Measurements from ENCODE around the gene TAF11L13. TPM values are rescaled to one million over a fixed set of nuclear protein-coding genes. Genes with fewer than 3 reads are reported as not detected.
"Not testable (repeated sequence)": the region's sequence is repeated elsewhere in the genome, so short reads cannot be mapped to it uniquely, and the experiment has no call there.

The TAF11L13 gene
- 5.3 TPM for total RNA-seq (ENCODE audit: insufficient read depth, low replicate concordance)

DNA sequence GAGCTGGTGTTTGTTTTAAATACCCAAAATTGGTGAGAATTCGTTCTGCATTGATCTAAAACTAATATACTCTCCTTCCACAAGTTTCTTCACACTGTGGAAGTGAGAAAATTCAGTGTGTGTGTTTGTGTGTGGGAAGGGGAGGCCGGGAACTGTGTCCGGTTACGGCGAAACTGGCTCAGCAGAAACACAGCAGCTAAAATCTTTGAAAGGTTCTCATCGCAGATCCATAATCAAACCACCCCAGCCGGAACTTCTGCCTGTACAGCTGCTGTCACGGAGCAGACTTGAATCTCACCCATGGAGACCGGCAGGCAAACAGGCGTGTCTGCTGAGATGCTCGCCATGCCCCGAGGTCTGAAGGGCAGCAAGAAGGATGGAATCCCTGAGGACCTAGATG is at the start of gene TAF11L13:
Gene TAF11L13, plus strand, starts transcription at position 301 of the 400 bp plus-strand sequence.
- DNase-seq (ENCODE audit: low spot score) = not testable (repeated sequence)

DNA sequence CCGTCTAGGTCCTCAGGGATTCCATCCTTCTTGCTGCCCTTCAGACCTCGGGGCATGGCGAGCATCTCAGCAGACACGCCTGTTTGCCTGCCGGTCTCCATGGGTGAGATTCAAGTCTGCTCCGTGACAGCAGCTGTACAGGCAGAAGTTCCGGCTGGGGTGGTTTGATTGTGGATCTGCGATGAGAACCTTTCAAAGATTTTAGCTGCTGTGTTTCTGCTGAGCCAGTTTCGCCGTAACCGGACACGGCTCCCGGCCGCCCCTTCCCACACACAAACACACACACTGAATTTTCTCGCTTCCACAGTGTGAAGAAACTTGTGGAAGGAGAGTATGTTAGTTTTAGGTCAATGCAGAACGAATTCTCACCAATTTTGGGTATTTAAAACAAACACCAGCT is 46.2 kb upstream of the TAF11L13 start, which contains the start of gene TAF11L7:
Gene TAF11L7, minus strand, starts transcription at position 101 of the 400 bp plus-strand sequence.
- DNase-seq (ENCODE audit: low spot score) = not testable (repeated sequence)

GRCh38 chr5:17590860-17591259 is 41.0 kb upstream of the TAF11L13 start, which contains the start of gene TAF11L8:
TSS of gene TAF11L8 (minus strand) at chr5:17590960.
- DNase-seq (ENCODE audit: low spot score) = not testable (repeated sequence)

DNA sequence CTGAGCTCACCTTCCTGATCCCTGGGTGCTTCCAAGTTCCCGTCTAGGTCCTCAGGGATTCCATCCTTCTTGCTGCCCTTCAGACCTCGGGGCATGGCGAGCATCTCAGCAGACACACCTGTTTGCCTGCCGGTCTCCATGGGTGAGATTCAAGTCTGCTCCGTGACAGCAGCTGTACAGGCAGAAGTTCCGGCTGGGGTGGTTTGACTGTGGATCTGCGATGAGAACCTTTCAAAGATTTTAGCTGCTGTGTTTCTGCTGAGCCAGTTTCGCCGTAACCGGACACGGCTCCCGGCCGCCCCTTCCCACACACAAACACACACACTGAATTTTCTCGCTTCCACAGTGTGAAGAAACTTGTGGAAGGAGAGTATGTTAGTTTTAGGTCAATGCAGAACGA is 37.6 kb upstream of the TAF11L13 start, which contains the start of gene TAF11L9:
Gene TAF11L9, minus strand, starts transcription at position 140 of the 400 bp plus-strand sequence.
- DNase-seq (ENCODE audit: low spot score) = not testable (repeated sequence)

DNA sequence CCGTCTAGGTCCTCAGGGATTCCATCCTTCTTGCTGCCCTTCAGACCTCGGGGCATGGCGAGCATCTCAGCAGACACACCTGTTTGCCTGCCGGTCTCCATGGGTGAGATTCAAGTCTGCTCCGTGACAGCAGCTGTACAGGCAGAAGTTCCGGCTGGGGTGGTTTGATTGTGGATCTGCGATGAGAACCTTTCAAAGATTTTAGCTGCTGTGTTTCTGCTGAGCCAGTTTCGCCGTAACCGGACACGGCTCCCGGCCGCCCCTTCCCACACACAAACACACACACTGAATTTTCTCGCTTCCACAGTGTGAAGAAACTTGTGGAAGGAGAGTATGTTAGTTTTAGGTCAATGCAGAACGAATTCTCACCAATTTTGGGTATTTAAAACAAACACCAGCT is 34.2 kb upstream of the TAF11L13 start, which contains the start of gene TAF11L10:
Gene TAF11L10, minus strand, starts transcription at position 101 of the 400 bp plus-strand sequence.
- DNase-seq (ENCODE audit: low spot score) = not testable (repeated sequence)

DNA sequence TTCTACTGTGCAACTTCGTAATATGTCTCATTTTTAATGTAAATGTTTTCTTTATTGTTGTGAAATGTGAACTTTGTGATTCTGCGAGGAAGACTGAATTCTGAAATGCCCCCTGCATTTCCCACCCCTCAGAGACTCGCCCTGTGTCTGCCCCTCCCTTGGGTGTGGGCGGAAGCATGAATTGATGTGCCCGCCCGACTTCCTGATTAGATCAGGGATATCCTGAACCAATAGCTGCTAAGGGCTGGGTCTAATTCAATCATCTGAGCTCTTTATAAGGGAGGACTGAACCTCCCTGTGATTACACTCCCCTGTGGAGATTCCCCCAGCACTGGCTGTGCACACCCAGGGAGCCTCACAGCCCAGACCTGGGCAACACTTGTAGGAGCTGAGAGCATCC is 28.0 kb upstream of the TAF11L13 start, which contains the start of gene TAF11L11:
Gene TAF11L11, plus strand, starts transcription at position 304 of the 400 bp plus-strand sequence.
- DNase-seq (ENCODE audit: low spot score) = not testable (repeated sequence)

GRCh38 chr5:17604951-17605350 is 26.9 kb upstream of the TAF11L13 start:
- DNase-seq (ENCODE audit: low spot score) = no peak

GRCh38 chr5:17607461-17607860 is 24.4 kb upstream of the TAF11L13 start:
- not testable (repeated sequence) for DNase-seq (ENCODE audit: low spot score)

DNA sequence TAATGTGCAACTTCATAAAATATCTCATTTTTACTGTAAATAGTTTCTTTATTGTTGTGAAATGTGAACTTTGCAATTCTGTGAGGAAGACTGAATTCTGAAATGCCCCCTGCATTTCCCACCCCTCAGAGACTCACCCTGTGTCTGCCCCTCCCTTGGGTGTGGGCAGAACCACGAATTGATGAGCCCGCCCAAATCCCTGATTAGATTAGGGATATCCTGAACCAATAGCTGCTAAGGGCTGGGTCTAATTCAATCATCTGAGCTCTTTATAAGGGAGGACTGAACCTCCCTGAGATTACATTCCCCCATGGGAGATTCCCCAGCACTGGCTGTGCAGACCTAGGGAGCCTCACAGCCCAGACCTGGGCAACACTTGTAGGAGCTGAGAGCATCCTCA is 21.8 kb upstream of the TAF11L13 start, which contains the start of gene TAF11L12:
Gene TAF11L12, plus strand, starts transcription at position 301 of the 400 bp plus-strand sequence.
- not testable (repeated sequence) for DNase-seq (ENCODE audit: low spot score)

DNA sequence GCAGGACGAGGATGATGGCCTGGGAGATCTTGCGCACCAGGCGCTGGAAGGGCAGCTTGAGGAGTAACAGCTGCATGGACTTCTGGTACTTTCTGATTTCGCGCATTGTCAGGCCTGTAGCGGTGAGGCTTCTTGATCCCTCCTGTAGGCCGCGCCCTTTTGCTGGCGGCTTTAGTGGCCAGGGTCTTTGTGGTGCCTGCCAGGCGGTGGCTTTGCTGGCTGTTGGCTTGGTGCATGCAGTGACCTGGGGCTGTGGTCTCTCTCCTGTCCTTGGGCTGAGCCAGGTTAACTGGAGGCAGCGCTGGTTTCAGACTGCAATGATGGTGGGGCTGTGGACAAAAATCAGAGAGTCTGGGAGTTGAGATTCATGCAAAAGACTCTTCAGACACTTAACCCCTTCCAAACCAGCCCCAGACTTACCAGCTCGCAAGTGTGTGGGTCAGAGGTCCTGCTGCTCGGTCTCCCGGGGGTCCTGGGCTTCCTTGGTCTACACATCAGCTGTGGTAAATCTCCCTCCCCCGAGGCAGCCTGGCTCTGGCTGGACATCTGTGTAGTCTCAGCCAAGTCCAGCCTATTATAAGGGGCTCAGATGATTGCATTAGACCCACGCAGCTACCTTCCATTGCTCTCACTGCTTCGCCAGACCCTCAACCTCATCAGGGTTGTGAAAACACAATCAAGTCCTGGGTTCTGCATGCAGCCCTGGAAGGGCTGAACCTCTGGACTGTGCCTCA is 16.8 kb upstream of the TAF11L13 start:
- DNase-seq (ENCODE audit: low spot score) = no peak

- DNase-seq (ENCODE audit: low spot score) = no peak
These were observed 12.5 kb upstream of the TAF11L13 start for GRCh38 chr5:17619354-17619753.

GRCh38 chr5:17620627-17621026 is 11.3 kb upstream of the TAF11L13 start:
- no peak for DNase-seq (ENCODE audit: low spot score)

- DNase-seq (ENCODE audit: low spot score) = no peak
These were observed 6.2 kb upstream of the TAF11L13 start for GRCh38 chr5:17625686-17626085.

GRCh38 chr5:17634160-17634559 is 2.3 kb downstream of the TAF11L13 start, which contains the start of gene TAF11L14:
TSS of gene TAF11L14 (plus strand) at chr5:17634460.
- DNase-seq (ENCODE audit: low spot score) = no peak

- not testable (repeated sequence) for DNase-seq (ENCODE audit: low spot score)
These were observed 17.3 kb downstream of the TAF11L13 start for GRCh38 chr5:17649232-17649631.

DNA sequence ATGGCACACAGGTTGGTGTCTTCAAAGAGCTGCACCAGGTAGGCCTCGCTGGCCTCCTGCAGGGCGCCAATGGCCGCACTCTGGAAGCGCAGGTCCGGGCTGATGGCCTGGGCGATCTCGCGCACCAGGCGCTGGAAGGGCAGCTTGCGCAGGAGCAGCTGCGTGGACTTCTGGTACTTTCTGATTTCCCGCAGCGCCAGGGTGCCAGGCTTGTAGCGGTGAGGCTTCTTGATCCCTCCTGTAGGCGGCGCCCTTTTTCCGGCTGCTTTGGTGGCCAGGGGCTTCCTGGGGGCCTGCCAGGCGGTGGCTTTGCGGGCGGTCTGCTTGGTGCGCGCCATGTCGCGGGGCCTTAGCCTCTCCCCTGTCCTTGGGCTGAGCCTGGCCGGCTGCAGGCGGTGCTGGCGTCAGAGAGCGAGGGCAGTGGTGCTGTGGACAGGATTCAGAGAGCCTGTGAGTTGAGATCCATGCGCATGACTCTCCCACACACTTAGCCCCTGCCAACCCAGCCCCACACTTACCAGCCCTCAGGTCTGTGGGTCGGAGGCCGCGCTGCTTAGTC is 23.4 kb downstream of the TAF11L13 start:
- DNase-seq (ENCODE audit: low spot score) = not testable (repeated sequence)

DNA sequence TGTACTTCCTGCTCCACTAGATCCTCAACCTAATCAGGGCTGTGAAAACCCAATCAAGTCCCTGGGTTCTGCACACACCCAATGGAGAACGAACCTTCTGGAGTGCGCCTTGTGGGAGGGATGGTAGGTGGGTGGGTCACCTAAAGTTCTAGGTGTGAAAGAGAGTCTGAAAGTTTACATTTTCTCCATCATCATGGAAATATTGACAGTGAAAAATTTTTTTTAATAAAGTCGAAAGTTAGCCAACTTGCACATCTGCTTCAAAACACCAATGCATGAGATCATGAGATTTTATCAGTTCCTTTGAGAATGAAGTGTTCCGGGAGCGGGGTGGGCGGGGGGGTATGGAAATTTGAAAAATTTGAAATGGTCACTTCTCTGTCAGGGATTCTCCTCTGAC is 24.0 kb downstream of the TAF11L13 start:
- no peak for DNase-seq (ENCODE audit: low spot score)

DNA sequence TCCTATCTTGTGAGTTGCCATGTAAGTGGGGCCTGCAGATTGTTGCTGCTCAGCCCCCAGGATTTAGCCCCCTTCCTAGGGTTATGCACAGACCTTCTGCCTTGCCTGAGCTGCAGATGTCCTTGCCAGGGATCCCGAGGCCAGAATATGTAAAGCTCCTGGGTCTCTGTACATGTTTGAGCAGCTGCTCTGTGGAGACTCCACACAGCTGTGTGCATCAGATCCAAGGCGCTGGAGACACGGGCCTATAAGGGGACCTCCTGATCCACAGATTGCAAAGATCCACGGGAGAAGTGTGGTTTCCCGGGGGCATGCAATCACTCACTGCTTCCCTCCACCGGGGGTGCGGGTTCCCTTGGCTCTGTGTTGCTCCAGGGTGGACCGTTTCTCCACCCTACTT is 31.3 kb downstream of the TAF11L13 start:
- DNase-seq (ENCODE audit: low spot score) = no peak

GRCh38 chr5:17665836-17666235 is 33.9 kb downstream of the TAF11L13 start:
- no peak for DNase-seq (ENCODE audit: low spot score)

DNA sequence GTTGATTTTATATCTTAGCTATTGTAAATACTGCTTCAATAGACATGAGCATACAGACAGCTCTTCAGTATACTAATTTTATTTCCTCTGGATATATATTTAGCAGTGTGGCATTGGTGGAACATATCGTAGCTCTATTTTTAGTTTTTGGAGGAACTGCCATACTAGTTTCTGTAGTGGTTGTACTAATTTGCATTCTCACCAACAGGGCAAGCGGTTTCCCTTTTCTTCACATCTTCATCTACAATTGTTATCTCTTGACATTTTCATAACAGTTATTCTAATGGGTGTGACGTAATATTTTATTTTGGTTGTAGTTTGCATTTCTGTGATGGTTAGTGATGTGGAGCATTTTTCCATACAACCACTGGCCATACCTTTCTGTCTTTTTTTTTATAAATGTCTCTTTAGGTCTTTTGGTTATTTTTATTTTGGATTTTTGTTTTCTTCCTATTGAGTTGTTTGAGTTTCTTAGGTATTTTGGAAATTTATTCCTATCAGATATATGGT is 34.9 kb downstream of the TAF11L13 start:
- no peak for DNase-seq (ENCODE audit: low spot score)

GRCh38 chr5:17670353-17670752 is 38.5 kb downstream of the TAF11L13 start:
- DNase-seq (ENCODE audit: low spot score) = no peak

- DNase-seq (ENCODE audit: low spot score) = no peak
These were observed 47.0 kb downstream of the TAF11L13 start for GRCh38 chr5:17678751-17679324.
